ENCODE measurements around the gene NFIB.

- TF ChIP-seq POLR2A (IDR thresholded peaks at IDR 0.05; ENCODE audit: low read length) (no peak), CTCF (IDR thresholded peaks at IDR 0.05) (no peak), MAX (IDR thresholded peaks at IDR 0.05) (no peak; the same call in 1 of the 2 replicates), ELK1 (IDR thresholded peaks at IDR 0.05; ENCODE audit: low read depth, low read length) (no peak), TFCP2L1 (CRISPR knock-in tag; IDR thresholded peaks at IDR 0.05) (no peak), CHD4 (IDR thresholded peaks at IDR 0.05; ENCODE audit: borderline replicate concordance) (no peak), FOSL2 (IDR thresholded peaks at IDR 0.05) (no peak), FOSL2 (CRISPR knock-in tag; IDR thresholded peaks at IDR 0.05) (no peak), EHMT2 (IDR thresholded peaks at IDR 0.05; ENCODE audit: low read depth) (no peak), JUN (IDR thresholded peaks at IDR 0.05) (peak; percentile 20 to 57; a peak in 4 of 5 replicates)
Observed at GRCh38 chr9:14314424-14314928, 535 bp upstream of the NFIB start.

Measured in A549 (cell line).